Activated CD4-positive, alpha-beta T cell treated with anti-CD3 and anti-CD28 coated beads, Interleukin-2, amount 50 U/mL, for 24 hours (primary cell): ENCODE results near the gene RETREG2.

ENCODE experiments used
- DNase-seq, 2 donors: peaks; one replicate each; pipeline ENCODE4 v3.0.0-alpha.2; 2020; ENCODE audit warnings: low read depth in 1 of 2, low spot score in 1 of 2

RETREG2 gene

GRCh38 chr2:219169930-219170654 lies 8.0 kb upstream of the RETREG2 start, which contains the start of gene SLC23A3:
Gene SLC23A3 (minus strand): TSS chr2:219170029. CDS start chr2:219169984, 45 bp downstream.
- no peak for DNase-seq

GRCh38 chr2:219171231-219171651 lies 6.8 kb upstream of the RETREG2 start:
- peak in 1 of 2 donors; percentile 15 for DNase-seq

- DNase-seq: no peak
Measured at GRCh38 chr2:219172231-219173154, 5.6 kb upstream of the RETREG2 start.

- no peak for DNase-seq
Measured at GRCh38 chr2:219173176-219173575, 4.9 kb upstream of the RETREG2 start.

- DNase-seq: no peak
Measured at GRCh38 chr2:219174146-219174545, 3.9 kb upstream of the RETREG2 start.

GRCh38 chr2:219174801-219175200 lies 3.3 kb upstream of the RETREG2 start:
- no peak for DNase-seq

GRCh38 chr2:219175486-219175885 lies 2.6 kb upstream of the RETREG2 start:
- no peak for DNase-seq

GRCh38 chr2:219175928-219176817 lies 1.9 kb upstream of the RETREG2 start:
- no peak for DNase-seq

GRCh38 chr2:219176818-219177551 lies 1.1 kb upstream of the RETREG2 start, which contains the start of gene CNPPD1:
Gene CNPPD1 (minus strand): TSS chr2:219176925. CDS start chr2:219176828, 97 bp downstream.
- peak; percentile 62 to 78 for DNase-seq

- no peak for DNase-seq
Measured at GRCh38 chr2:219178377-219179175, 501 bp downstream of the RETREG2 start.

GRCh38 chr2:219179601-219180465 lies 1.8 kb downstream of the RETREG2 start:
- DNase-seq: no peak

GRCh38 chr2:219180961-219181360 lies 2.9 kb downstream of the RETREG2 start:
- no peak for DNase-seq

GRCh38 chr2:219181531-219181930 lies 3.5 kb downstream of the RETREG2 start:
- DNase-seq: no peak

- DNase-seq: no peak
Measured at GRCh38 chr2:219182331-219183150, 4.5 kb downstream of the RETREG2 start.

- no peak for DNase-seq
Measured at GRCh38 chr2:219183151-219183772, 5.2 kb downstream of the RETREG2 start.

- no peak for DNase-seq
Measured at GRCh38 chr2:219184121-219184520, 6.0 kb downstream of the RETREG2 start.
